Panc1 (cell line): ENCODE measurements around the gene STOX2. TPM values are rescaled to one million over a fixed set of nuclear protein-coding genes. Genes with fewer than 3 reads are reported as not detected.

ENCODE experiments used
- ATAC-seq: fragments of 200-7000 bp; cut with Tn5 transposase; 2 replicates; pipeline ENCODE4 v1.9.1; 2020; ENCODE audit warnings: mild to moderate bottlenecking, moderate library complexity
- BruUV-seq: library from RNA; stranded (reverse); fragments of 400-500 nt; replicated peaks from 2 replicates; lab custom pipeline; 2021; lab: Mats Ljungman, UMichigan
- CTCF ChIA-PET: fragments of 300-600 bp; sonication (Branson Sonifier 250); formaldehyde crosslinking; loops from one replicate; lab custom pipeline; 2022; ENCODE audit warnings: antibody characterized with exemption; lab: Charles Lee
- POLR2A ChIA-PET: fragments of 300-600 bp; sonication (Branson Sonifier 250); formaldehyde crosslinking; loops from one replicate; lab custom pipeline; 2022; ENCODE audit warnings: antibody characterized with exemption; lab: Charles Lee
- DNase-seq: peaks from one replicate; pipeline ENCODE4 v3.0.0-alpha.2; 2010; ENCODE audit warnings: low read depth, low spot score
- H3K27ac ChIP-seq: 2 replicates; pipeline ENCODE4 v1.5.1; 2011; ENCODE audit warnings: mild to moderate bottlenecking, low read length, inconsistent platforms
- H3K27me3 ChIP-seq: fragments of 200-500 bp; sonication (Bioruptor generic); 2 replicates; pipeline ENCODE4 v1.6.0; 2014; ENCODE audit warnings: low read length, inconsistent platforms; ENCODE audit not compliant: control insufficient read depth, insufficient read depth
- H3K36me3 ChIP-seq: fragments of 200-500 bp; sonication (Bioruptor generic); 2 replicates; pipeline ENCODE4 v1.5.1; 2014; ENCODE audit warnings: inconsistent platforms, mild to moderate bottlenecking, low read length, moderate library complexity; ENCODE audit not compliant: control insufficient read depth, insufficient read depth
- H3K4me1 ChIP-seq: 2 replicates; pipeline ENCODE4 v1.5.1; 2011; ENCODE audit warnings: inconsistent platforms, mild to moderate bottlenecking, low read length, moderate library complexity; ENCODE audit not compliant: control insufficient read depth, insufficient read depth
- H3K4me3 ChIP-seq, 2 experiments: 2 replicates each; pipeline ENCODE4 v1.5.1; 2011 to 2012; ENCODE audit warnings: low read depth in 2 of 2, low read length in 2 of 2, mild to moderate bottlenecking in 2 of 2, inconsistent platforms in 1 of 2, moderate library complexity in 1 of 2
- H3K9me3 ChIP-seq: fragments of 200-500 bp; sonication (Bioruptor generic); 2 replicates; pipeline ENCODE4 v1.5.1; 2014; ENCODE audit warnings: low read depth, mild to moderate bottlenecking, inconsistent platforms, low read length, moderate library complexity; ENCODE audit not compliant: control insufficient read depth, insufficient read depth
- POLR2AphosphoS5 ChIP-seq: IDR thresholded peaks from 2 replicates; pipeline ENCODE4 v1.6.1; 2012; ENCODE audit warnings: mild to moderate bottlenecking, low read depth, low read length, moderate library complexity
- REST ChIP-seq, 2 experiments: IDR thresholded peaks; 2 replicates each; pipeline ENCODE4 v1.6.1; 2011 to 2012; ENCODE audit warnings: low read depth in 2 of 2, control low read depth in 1 of 2, low read length in 1 of 2, mild to moderate bottlenecking in 1 of 2, moderate library complexity in 1 of 2; ENCODE audit not compliant: insufficient read depth in 1 of 2
- SIN3A ChIP-seq: IDR thresholded peaks from 2 replicates; pipeline ENCODE4 v1.6.1; 2012; ENCODE audit warnings: low read depth, mild to moderate bottlenecking, low read length, moderate library complexity, borderline replicate concordance; ENCODE audit not compliant: insufficient read depth
- TCF7L2 ChIP-seq: IDR thresholded peaks from 2 replicates; pipeline ENCODE4 v1.6.1; 2011; ENCODE audit warnings: mild to moderate bottlenecking, low read depth, low read length, inconsistent platforms
- in situ Hi-C: cut with HindIII; loops from 2 replicates; pipeline ENCODE4 v1.10.0; 2016; ENCODE audit warnings: low sequenced_read_pairs, low pct_unique_long_range_greater_than_20kb
- intact Hi-C: fragments of 100-400 bp; cut with micrococcal nuclease; formaldehyde crosslinking; loops from one replicate; pipeline ENCODE4 v1.10.0; 2022; ENCODE audit not compliant: unreplicated experiment
- total RNA-seq: library from RNA; stranded (reverse); gene quantifications from one replicate; pipeline ENCODE4 v1.2.1, GENCODE V29; 2021; ENCODE audit not compliant: unreplicated experiment
- TF ChIP-seq, protein P1 (sequence below): fragments of 450-650 bp; IDR thresholded peaks from 2 replicates; pipeline ENCODE4 v1.5.1; 2017; ENCODE audit warnings: mild to moderate bottlenecking

The STOX2 gene
- total RNA-seq, 1 experiment from 2014 or later = 10.6 TPM

- Histone ChIP-seq H3K27ac (no peak overlapping the region), H3K27me3 (no peaks in the 10 kb centered on the region), H3K4me1 (no peaks in the 10 kb centered on the region), H3K4me3 (no peak overlapping the region), H3K36me3 (no peaks in the 10 kb centered on the region), H3K9me3 (no peaks in the 10 kb centered on the region)
- ATAC-seq (no peak), DNase-seq (no peak)
- intact Hi-C loops = no loop called here
- CTCF ChIA-PET = no interaction called here
- TF ChIP-seq SIN3A (no peak), TCF7L2 (no peak), REST (IDR thresholded peaks at IDR 0.05; ENCODE audit: insufficient read depth in 1 of 2, low read depth in 2 of 2, low read length in 1 of 2) (no peak), POLR2AphosphoS5 (no peak)
- TF ChIP-seq, protein P1, sequence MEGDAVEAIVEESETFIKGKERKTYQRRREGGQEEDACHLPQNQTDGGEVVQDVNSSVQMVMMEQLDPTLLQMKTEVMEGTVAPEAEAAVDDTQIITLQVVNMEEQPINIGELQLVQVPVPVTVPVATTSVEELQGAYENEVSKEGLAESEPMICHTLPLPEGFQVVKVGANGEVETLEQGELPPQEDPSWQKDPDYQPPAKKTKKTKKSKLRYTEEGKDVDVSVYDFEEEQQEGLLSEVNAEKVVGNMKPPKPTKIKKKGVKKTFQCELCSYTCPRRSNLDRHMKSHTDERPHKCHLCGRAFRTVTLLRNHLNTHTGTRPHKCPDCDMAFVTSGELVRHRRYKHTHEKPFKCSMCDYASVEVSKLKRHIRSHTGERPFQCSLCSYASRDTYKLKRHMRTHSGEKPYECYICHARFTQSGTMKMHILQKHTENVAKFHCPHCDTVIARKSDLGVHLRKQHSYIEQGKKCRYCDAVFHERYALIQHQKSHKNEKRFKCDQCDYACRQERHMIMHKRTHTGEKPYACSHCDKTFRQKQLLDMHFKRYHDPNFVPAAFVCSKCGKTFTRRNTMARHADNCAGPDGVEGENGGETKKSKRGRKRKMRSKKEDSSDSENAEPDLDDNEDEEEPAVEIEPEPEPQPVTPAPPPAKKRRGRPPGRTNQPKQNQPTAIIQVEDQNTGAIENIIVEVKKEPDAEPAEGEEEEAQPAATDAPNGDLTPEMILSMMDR = no peak
- POLR2A ChIA-PET = no interaction called here
- in situ Hi-C loops = no loop called here
- BruUV-seq = no TSS peak
Observed at GRCh38 chr4:184022679-184023383, 117.7 kb downstream of the STOX2 start.

GRCh38 chr4:184024637-184025036 is 119.5 kb downstream of the STOX2 start:
- POLR2A ChIA-PET = no interaction called here
- Histone ChIP-seq H3K36me3 (no peaks in the 10 kb centered on the region), H3K27me3 (no peaks in the 10 kb centered on the region), H3K27ac (no peak overlapping the region), H3K4me3 (no peak overlapping the region), H3K4me1 (no peaks in the 10 kb centered on the region), H3K9me3 (no peaks in the 10 kb centered on the region)
- TF ChIP-seq REST (IDR thresholded peaks at IDR 0.05; ENCODE audit: insufficient read depth in 1 of 2, low read depth in 2 of 2, low read length in 1 of 2) = no peak
- TF ChIP-seq, protein P1 = no peak
- TF ChIP-seq POLR2AphosphoS5 = no peak
- no peak for TF ChIP-seq SIN3A
- TF ChIP-seq TCF7L2 = no peak
- ATAC-seq (no peak), DNase-seq (no peak)
- intact Hi-C loops = no loop called here
- no TSS peak for BruUV-seq
- CTCF ChIA-PET = no interaction called here
- in situ Hi-C loops = no loop called here
